K562 (cell line): ENCODE data around the gene LAGE3. TPM values are rescaled to one million over a fixed set of nuclear protein-coding genes. Genes with fewer than 3 reads are reported as not detected.
A peak's percentile ranks its signal among the peaks of the same experiment; 100 is the strongest.

Source experiments
- ARID2 ChIP-seq: fragments of 450-650 bp; IDR thresholded peaks from 2 replicates; pipeline ENCODE4 v1.6.1; 2017; ENCODE audit warnings: antibody characterized with exemption, mild to moderate bottlenecking
- COPS2 ChIP-seq: fragments of 450-650 bp; conservative IDR thresholded peaks from 2 replicates; pipeline ENCODE4 v1.6.1; 2016; ENCODE audit warnings: mild to moderate bottlenecking, moderate library complexity
- CREB3 ChIP-seq: fragments of 450-650 bp; conservative IDR thresholded peaks from 2 replicates; pipeline ENCODE4 v1.6.1; 2016; ENCODE audit warnings: missing genetic modification characterization, low read depth, mild to moderate bottlenecking, missing compliant biosample characterization, moderate library complexity
- CREB3L1 ChIP-seq: fragments of 450-650 bp; IDR thresholded peaks from 2 replicates; pipeline ENCODE4 v1.6.1; 2014; ENCODE audit warnings: low read depth, mild to moderate bottlenecking, moderate library complexity, borderline replicate concordance
- EHMT2 ChIP-seq: fragments of 450-650 bp; IDR thresholded peaks from 2 replicates; pipeline ENCODE4 v1.6.1; 2018; ENCODE audit warnings: antibody characterized with exemption
- ERF ChIP-seq: fragments of 450-650 bp; formaldehyde crosslinking; IDR thresholded peaks from 2 replicates; pipeline ENCODE4 v1.4.0; 2020; ENCODE audit warnings: mild to moderate bottlenecking, mixed read lengths
- ESRRB ChIP-seq: fragments of 250-450 bp; sonication (Bioruptor Pico); IDR thresholded peaks from 2 replicates; pipeline ENCODE4 v1.5.0; 2020; ENCODE audit warnings: mild to moderate bottlenecking, moderate library complexity, borderline replicate concordance
- FIP1L1 ChIP-seq: fragments of 200-400 bp; formaldehyde crosslinking; IDR thresholded peaks from 2 replicates; pipeline ENCODE4 v1.6.1; 2018; ENCODE audit warnings: mild to moderate bottlenecking, low read depth, low read length; ENCODE audit not compliant: poor library complexity, severe bottlenecking
- FUS ChIP-seq: fragments of 200-400 bp; formaldehyde crosslinking; optimal IDR thresholded peaks from 2 replicates; pipeline ENCODE3; 2017; ENCODE audit warnings: low read depth, low read length
- GABPB1 ChIP-seq: sonication (generic); formaldehyde crosslinking; IDR thresholded peaks from 2 replicates; pipeline ENCODE4 v1.8.0; 2022; ENCODE audit warnings: mild to moderate bottlenecking, missing genetic modification reagents
- HDAC3 ChIP-seq: fragments of 450-650 bp; IDR thresholded peaks from 2 replicates; pipeline ENCODE4 v1.6.1; 2018; ENCODE audit warnings: borderline replicate concordance, mild to moderate bottlenecking, moderate library complexity; ENCODE audit not compliant: partially characterized antibody
- HOXB6 ChIP-seq: fragments of 250-450 bp; sonication (Bioruptor Pico); IDR thresholded peaks from 2 replicates; pipeline ENCODE4 v1.5.1; 2022; ENCODE audit warnings: mild to moderate bottlenecking, borderline replicate concordance
- OTX1 ChIP-seq: fragments of 450-650 bp; formaldehyde crosslinking; IDR thresholded peaks from 2 replicates; pipeline ENCODE4 v1.4.0; 2022; ENCODE audit warnings: mild to moderate bottlenecking
- SIRT6 ChIP-seq: IDR thresholded peaks from one replicate; pipeline ENCODE4 v1.6.1; 2012; ENCODE audit warnings: low read depth, mild to moderate bottlenecking, control low read depth, inconsistent platforms, low read length, moderate library complexity
- THAP7 ChIP-seq: fragments of 250-450 bp; sonication (Bioruptor Pico); IDR thresholded peaks from 2 replicates; pipeline ENCODE4 v1.5.0; 2021
- ZKSCAN1 ChIP-seq: fragments of 150-350 bp; IDR thresholded peaks from 2 replicates; pipeline ENCODE4 v1.6.1; 2016; ENCODE audit warnings: low read depth, low read length
- ZNF79 ChIP-seq: fragments of 250-450 bp; sonication (Bioruptor Pico); IDR thresholded peaks from 2 replicates; pipeline ENCODE4 v1.4.0; 2020; ENCODE audit warnings: low read depth, mild to moderate bottlenecking, moderate library complexity
- polyA plus RNA-seq, 8 experiments: library from polyadenylated mRNA; depleted of rRNA in 4 of 8; stranded (reverse) in 5 of 8; unstranded in 3 of 8; fragments of >200 nt; fragmentation: Nextera tagmentation in 2 of 8; fragmentation: Illumina TruSeq in 1 of 8; extraction: Ambion mirVana in 2 of 8; extraction: Trizol in 1 of 8; gene quantifications; 2 replicates each; pipeline versions ENCODE4 v1.2.1 to v1.2.3, GENCODE V29; 2011 to 2014; ENCODE audit warnings: inconsistent platforms in 1 of 8, missing spikeins in 1 of 8
- total RNA-seq, 7 experiments: library from RNA; depleted of rRNA in 6 of 7; stranded (reverse); fragments of >200 nt in 6 of 7; fragmentation: Illumina TruSeq in 2 of 7; extraction: Trizol in 2 of 7; gene quantifications; 2 replicates each; pipeline versions ENCODE4 v1.2.1 to v1.2.3, GENCODE V29; 2011 to 2021; ENCODE audit warnings: low replicate concordance in 1 of 7
- TF ChIP-seq, protein P1 (sequence below): fragments of 450-650 bp; formaldehyde crosslinking; IDR thresholded peaks from 2 replicates; pipeline ENCODE4 v1.4.0; 2020; ENCODE audit warnings: mild to moderate bottlenecking, moderate library complexity
- TF ChIP-seq, protein P2 (sequence below): fragments of 450-650 bp; IDR thresholded peaks from 2 replicates; pipeline ENCODE4 v1.7.1; 2018; ENCODE audit warnings: mild to moderate bottlenecking, low read depth; ENCODE audit not compliant: partially characterized antibody

LAGE3 gene
- total and polyA plus RNA-seq, 9 of the 15 experiments (the other 6 are each of a cell fraction or from before 2014, with no cell fraction given), result 28.2 to 125 (median 35.8) TPM

DNA sequence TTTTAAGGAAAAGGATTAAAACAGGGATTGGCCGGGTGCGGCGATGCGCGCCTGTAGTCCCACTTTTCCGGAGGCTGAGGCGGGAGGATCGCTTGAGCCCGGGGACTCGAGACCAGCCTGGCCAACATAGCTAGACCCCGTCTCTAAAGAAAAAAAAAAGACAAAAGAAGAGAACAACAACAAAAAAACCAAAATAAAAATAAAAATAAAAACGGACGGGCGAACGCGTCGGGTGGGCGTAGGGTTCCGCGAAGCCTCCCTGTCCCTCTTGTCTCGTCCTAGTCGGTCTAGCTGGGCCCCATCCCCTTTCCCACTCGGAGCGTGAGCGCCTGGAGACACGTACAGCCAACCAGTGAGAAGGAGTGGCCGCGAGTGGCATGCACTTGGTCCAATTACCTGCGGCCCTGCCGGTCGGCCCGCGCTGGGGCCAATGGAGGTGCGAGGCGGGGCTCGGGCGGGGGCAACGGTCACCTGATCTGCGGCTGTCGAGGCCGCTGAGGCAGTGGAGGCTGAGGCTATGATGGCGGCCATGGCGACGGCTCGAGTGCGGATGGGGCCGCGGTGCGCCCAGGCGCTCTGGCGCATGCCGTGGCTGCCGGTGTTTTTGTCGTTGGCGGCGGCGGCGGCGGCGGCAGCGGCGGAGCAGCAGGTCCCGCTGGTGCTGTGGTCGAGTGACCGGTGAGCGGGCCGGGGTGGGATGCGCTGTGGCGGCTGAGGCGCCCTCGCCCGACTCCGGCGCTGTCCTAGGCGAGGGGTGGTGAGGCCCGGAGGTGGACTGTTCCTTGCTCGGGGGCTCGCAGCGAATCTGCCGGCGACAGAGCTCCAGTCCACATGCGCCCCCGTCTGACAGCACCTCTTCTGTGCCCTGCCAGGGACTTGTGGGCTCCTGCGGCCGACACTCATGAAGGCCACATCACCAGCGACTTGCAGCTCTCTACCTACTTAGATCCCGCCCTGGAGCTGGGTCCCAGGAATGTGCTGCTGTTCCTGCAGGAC lies 50.6 kb downstream of the LAGE3 start, which contains the start of gene ATP6AP1 (continued):
- TF ChIP-seq CREB3, result no peak
- TF ChIP-seq, protein P1, sequence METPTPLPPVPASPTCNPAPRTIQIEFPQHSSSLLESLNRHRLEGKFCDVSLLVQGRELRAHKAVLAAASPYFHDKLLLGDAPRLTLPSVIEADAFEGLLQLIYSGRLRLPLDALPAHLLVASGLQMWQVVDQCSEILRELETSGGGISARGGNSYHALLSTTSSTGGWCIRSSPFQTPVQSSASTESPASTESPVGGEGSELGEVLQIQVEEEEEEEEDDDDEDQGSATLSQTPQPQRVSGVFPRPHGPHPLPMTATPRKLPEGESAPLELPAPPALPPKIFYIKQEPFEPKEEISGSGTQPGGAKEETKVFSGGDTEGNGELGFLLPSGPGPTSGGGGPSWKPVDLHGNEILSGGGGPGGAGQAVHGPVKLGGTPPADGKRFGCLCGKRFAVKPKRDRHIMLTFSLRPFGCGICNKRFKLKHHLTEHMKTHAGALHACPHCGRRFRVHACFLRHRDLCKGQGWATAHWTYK (CRISPR knock-in tag), result no peak
- TF ChIP-seq FIP1L1, result no peak
- TF ChIP-seq EHMT2, result no peak
- no peak for TF ChIP-seq HDAC3
- TF ChIP-seq ARID2, result no peak
- peak; percentile 63 for TF ChIP-seq GABPB1
- TF ChIP-seq COPS2, result no peak
- no peak for TF ChIP-seq SIRT6
- no peak for TF ChIP-seq HOXB6 (CRISPR knock-in tag)
- no peak for TF ChIP-seq ZNF79 (CRISPR knock-in tag)
- TF ChIP-seq ERF (CRISPR knock-in tag), result no peak
- 0 out of 2 replicates have a peak, but pooled peaks have one; percentile 24 for TF ChIP-seq CREB3L1
- TF ChIP-seq, protein P2, sequence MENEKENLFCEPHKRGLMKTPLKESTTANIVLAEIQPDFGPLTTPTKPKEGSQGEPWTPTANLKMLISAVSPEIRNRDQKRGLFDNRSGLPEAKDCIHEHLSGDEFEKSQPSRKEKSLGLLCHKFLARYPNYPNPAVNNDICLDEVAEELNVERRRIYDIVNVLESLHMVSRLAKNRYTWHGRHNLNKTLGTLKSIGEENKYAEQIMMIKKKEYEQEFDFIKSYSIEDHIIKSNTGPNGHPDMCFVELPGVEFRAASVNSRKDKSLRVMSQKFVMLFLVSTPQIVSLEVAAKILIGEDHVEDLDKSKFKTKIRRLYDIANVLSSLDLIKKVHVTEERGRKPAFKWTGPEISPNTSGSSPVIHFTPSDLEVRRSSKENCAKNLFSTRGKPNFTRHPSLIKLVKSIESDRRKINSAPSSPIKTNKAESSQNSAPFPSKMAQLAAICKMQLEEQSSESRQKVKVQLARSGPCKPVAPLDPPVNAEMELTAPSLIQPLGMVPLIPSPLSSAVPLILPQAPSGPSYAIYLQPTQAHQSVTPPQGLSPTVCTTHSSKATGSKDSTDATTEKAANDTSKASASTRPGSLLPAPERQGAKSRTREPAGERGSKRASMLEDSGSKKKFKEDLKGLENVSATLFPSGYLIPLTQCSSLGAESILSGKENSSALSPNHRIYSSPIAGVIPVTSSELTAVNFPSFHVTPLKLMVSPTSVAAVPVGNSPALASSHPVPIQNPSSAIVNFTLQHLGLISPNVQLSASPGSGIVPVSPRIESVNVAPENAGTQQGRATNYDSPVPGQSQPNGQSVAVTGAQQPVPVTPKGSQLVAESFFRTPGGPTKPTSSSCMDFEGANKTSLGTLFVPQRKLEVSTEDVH, result no peak
- TF ChIP-seq THAP7 (CRISPR knock-in tag), result no peak
- TF ChIP-seq ZKSCAN1, result 0 out of 2 replicates have a peak, but pooled peaks have one; percentile 17
- TF ChIP-seq OTX1 (CRISPR knock-in tag), result no peak
- TF ChIP-seq ESRRB, result no peak
- no peak for TF ChIP-seq FUS
